Loucy (cell line): ENCODE measurements around the gene TOMM20.

Experiments used
- H2AFZ ChIP-seq: fragments of 200-600 bp; sonication (generic); 2 replicates; pipeline ENCODE4 v1.6.0; 2016; ENCODE audit warnings: antibody characterized with exemption, mild to moderate bottlenecking, low read length, moderate library complexity
- H3F3A ChIP-seq: fragments of 200-600 bp; 2 replicates; pipeline ENCODE4 v1.6.0; 2016; ENCODE audit warnings: antibody characterized with exemption, low read depth, mild to moderate bottlenecking
- H3K27me3 ChIP-seq: fragments of 200-600 bp; sonication (generic); 2 replicates; pipeline ENCODE4 v1.6.1; 2014; ENCODE audit warnings: low read length, mild to moderate bottlenecking; ENCODE audit not compliant: insufficient read depth, poor library complexity, severe bottlenecking
- H3K36me3 ChIP-seq: fragments of 200-600 bp; sonication (generic); 2 replicates; pipeline ENCODE4 v1.6.1; 2016; ENCODE audit warnings: low read length; ENCODE audit not compliant: insufficient read depth
- H3K4me1 ChIP-seq: fragments of 200-600 bp; sonication (generic); 2 replicates; pipeline ENCODE4 v1.5.1; 2014; ENCODE audit warnings: low read length, mild to moderate bottlenecking; ENCODE audit not compliant: insufficient read depth, poor library complexity, severe bottlenecking
- H3K4me2 ChIP-seq: fragments of 200-600 bp; sonication (generic); 2 replicates; pipeline ENCODE4 v1.6.0; 2014; ENCODE audit warnings: antibody characterized with exemption, low read length, low read depth, mild to moderate bottlenecking; ENCODE audit not compliant: poor library complexity, severe bottlenecking
- H3K4me3 ChIP-seq: fragments of 200-600 bp; sonication (generic); 2 replicates; pipeline ENCODE4 v1.5.1; 2014; ENCODE audit warnings: low read length, mild to moderate bottlenecking, mixed read lengths; ENCODE audit not compliant: poor library complexity, severe bottlenecking
- H3K79me2 ChIP-seq: fragments of 200-600 bp; sonication (generic); 2 replicates; pipeline ENCODE4 v1.6.1; 2014; ENCODE audit warnings: low read length; ENCODE audit not compliant: insufficient read depth
- H3K9ac ChIP-seq: fragments of 200-600 bp; sonication (generic); 2 replicates; pipeline ENCODE4 v1.6.0; 2014; ENCODE audit warnings: mild to moderate bottlenecking, low read depth, low read length, moderate library complexity; ENCODE audit not compliant: poor library complexity, severe bottlenecking
- H3K9me2 ChIP-seq: fragments of 200-600 bp; sonication (generic); replicated peaks from 2 replicates; pipeline ENCODE4 v1.6.1; 2016; ENCODE audit warnings: low read depth, low read length, mixed read lengths
- H3K9me3 ChIP-seq: fragments of 200-600 bp; sonication (generic); 2 replicates; pipeline ENCODE4 v1.6.1; 2014; ENCODE audit warnings: mild to moderate bottlenecking, antibody characterized with exemption, low read length, low read depth; ENCODE audit not compliant: insufficient read depth
- H4K20me1 ChIP-seq: fragments of 200-600 bp; sonication (generic); 2 replicates; pipeline ENCODE4 v1.6.0; 2014; ENCODE audit warnings: antibody characterized with exemption, low read length, mild to moderate bottlenecking; ENCODE audit not compliant: insufficient read depth, poor library complexity, severe bottlenecking
- CTCF ChIP-seq: fragments of 200-600 bp; sonication (generic); conservative IDR thresholded peaks from 2 replicates; pipeline ENCODE4 v1.5.1; 2014; ENCODE audit warnings: mild to moderate bottlenecking, antibody characterized with exemption, low read length
- EZH2phosphoT487 ChIP-seq: fragments of 200-600 bp; IDR thresholded peaks from 2 replicates; pipeline ENCODE4 v1.6.1; 2018; ENCODE audit warnings: antibody characterized with exemption, mild to moderate bottlenecking, moderate library complexity, borderline replicate concordance

Gene TOMM20

DNA sequence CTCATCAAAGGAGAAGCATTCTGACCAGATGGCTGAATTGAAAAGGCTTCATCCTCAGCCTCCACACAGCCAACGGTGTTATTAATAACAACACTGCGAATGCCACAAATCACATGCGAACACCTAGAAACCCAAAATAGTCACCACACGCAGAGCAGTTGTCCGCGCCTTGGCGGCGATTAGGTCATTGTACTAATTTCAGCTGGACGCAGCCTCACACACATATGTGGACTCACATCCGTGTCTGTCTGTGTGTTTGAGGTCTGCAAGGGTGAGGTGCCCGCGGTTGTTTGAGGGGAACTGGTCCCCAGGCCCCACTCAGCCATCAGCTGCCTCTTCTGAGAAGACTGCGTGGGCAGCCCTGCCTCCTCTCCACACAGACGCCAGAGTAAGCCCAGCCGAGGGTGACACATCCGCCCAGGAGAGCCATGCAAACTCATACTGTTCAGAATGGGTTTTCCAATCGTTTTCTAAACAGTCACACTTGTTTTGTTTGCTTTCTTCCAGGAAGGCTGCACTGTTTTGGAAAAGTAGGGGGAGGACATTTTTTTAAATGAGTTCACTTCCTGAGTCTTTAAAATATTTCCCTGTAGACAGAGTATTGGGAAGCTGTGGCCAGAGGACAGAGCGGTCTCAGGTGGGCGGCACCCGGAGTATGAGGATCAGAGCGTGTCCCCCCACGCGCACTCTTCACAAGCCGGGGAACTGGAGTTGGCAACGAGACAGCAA lies 53.4 kb downstream of the TOMM20 start:
- H3F3A ChIP-seq: peaks cover 6% of the 10 kb centered on the region; the same call in 1 of the 2 replicates

DNA sequence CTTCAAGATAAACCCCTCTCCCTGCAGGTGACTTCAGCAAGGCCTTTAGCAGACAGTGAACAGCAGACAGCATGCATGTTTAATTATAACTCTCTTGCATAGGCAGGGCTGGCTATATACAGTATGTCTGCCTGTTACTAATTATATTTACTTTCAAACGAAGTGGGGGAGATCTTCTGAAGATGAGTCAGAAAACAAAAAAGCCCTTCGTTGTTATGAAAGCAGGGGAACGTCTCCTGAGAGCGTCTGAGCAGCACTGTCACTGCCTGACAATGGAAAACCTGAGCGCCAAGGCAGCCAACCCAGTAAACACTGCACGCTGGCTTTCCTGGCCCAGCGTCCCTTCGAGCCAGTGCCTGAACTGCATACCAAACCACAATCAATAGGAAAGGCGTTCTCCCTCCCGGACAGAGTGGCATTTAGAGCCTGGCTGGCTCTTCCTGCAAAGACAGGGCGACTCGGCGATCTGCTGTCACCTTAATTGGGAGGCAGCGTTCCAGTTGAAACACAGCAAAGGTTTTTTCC lies 54.1 kb downstream of the TOMM20 start:
- Histone ChIP-seq H3K4me1 (peaks cover 10% of the 10 kb centered on the region), H3K4me3 (no peak overlapping the region), H3K36me3 (no peaks in the 10 kb centered on the region), H3K4me2 (no peak overlapping the region), H3K27me3 (no peaks in the 10 kb centered on the region), H3K9me2 (no peaks in the 10 kb centered on the region), H4K20me1 (no peaks in the 10 kb centered on the region), H3K9me3 (no peaks in the 10 kb centered on the region), H2AFZ (no peak overlapping the region), H3F3A (peaks cover 6% of the 10 kb centered on the region; the same call in 1 of the 2 replicates), H3K79me2 (no peaks in the 10 kb centered on the region), H3K9ac (no peak overlapping the region)
- TF ChIP-seq CTCF: no peak
- TF ChIP-seq EZH2phosphoT487: no peak

More for the DNA sequence above, 53.4 kb downstream of the TOMM20 start:
- Histone ChIP-seq H3K4me2 (no peak overlapping the region), H4K20me1 (no peaks in the 10 kb centered on the region), H3K4me3 (no peak overlapping the region), H3K36me3 (no peaks in the 10 kb centered on the region), H3K9me2 (no peaks in the 10 kb centered on the region), H3K9me3 (no peaks in the 10 kb centered on the region), H3K27me3 (no peaks in the 10 kb centered on the region), H2AFZ (no peak overlapping the region), H3K4me1 (peaks cover 16% of the 10 kb centered on the region), H3K79me2 (no peaks in the 10 kb centered on the region), H3K9ac (no peak overlapping the region)
- no peak for TF ChIP-seq EZH2phosphoT487

- peaks cover 5% of the 10 kb centered on the region for H3K4me1 ChIP-seq
- TF ChIP-seq EZH2phosphoT487 (no peak), CTCF (no peak)
- H3K9me2 ChIP-seq: no peaks in the 10 kb centered on the region
- H3K4me3 ChIP-seq: no peak overlapping the region
- H3K79me2 ChIP-seq: no peaks in the 10 kb centered on the region
- no peak overlapping the region for H3K9ac ChIP-seq
- H3K9me3 ChIP-seq: no peaks in the 10 kb centered on the region
- no peaks in the 10 kb centered on the region for H3K36me3 ChIP-seq
- peaks cover 5% of the 10 kb centered on the region; the same call in 1 of the 2 replicates for H3F3A ChIP-seq
- no peaks in the 10 kb centered on the region for H4K20me1 ChIP-seq
- no peak overlapping the region for H2AFZ ChIP-seq
- no peaks in the 10 kb centered on the region for H3K27me3 ChIP-seq
- H3K4me2 ChIP-seq: no peak overlapping the region
Measured at GRCh38 chr1:235073968-235074522, 54.6 kb downstream of the TOMM20 start.
